GM12864 (cell line): ENCODE data around the gene PKHD1.

Source experiments
- DNase-seq: peaks from one replicate; pipeline ENCODE4 v3.0.0-alpha.2; 2011; ENCODE audit warnings: low read depth
- H3K4me3 ChIP-seq: 2 replicates; pipeline ENCODE4 v1.5.1; 2011; ENCODE audit warnings: mild to moderate bottlenecking, low read depth, low read length, control low read depth
- CTCF ChIP-seq: IDR thresholded peaks from 2 replicates; pipeline ENCODE4 v1.5.1; 2011; ENCODE audit warnings: low read depth, mild to moderate bottlenecking, moderate library complexity, low read length, control low read depth, inconsistent platforms; ENCODE audit errors: missing control alignments

Gene PKHD1

GRCh38 chr6:51711876-51712275 is 375.5 kb downstream of the PKHD1 start:
- no peak for DNase-seq
- H3K4me3 ChIP-seq, result no peak overlapping the region
- no peak for TF ChIP-seq CTCF

- H3K4me3 ChIP-seq, result no peak overlapping the region
- no peak for TF ChIP-seq CTCF
- DNase-seq, result no peak
Observed at GRCh38 chr6:51706086-51706485, 381.3 kb downstream of the PKHD1 start.

- TF ChIP-seq CTCF, result no peak
- no peak for DNase-seq
- no peak overlapping the region for H3K4me3 ChIP-seq
Observed at GRCh38 chr6:51704932-51705540, 382.4 kb downstream of the PKHD1 start.

GRCh38 chr6:51702851-51703250 is 384.6 kb downstream of the PKHD1 start:
- no peak for TF ChIP-seq CTCF
- DNase-seq, result no peak
- H3K4me3 ChIP-seq, result no peak overlapping the region

GRCh38 chr6:51684603-51685002 is 402.8 kb downstream of the PKHD1 start:
- no peak for DNase-seq
- no peak for TF ChIP-seq CTCF
- no peak overlapping the region for H3K4me3 ChIP-seq

- H3K4me3 ChIP-seq, result no peak overlapping the region
- no peak for DNase-seq
- TF ChIP-seq CTCF, result peak; percentile 10
Observed at GRCh38 chr6:51684038-51684437, 403.4 kb downstream of the PKHD1 start.

- peak; percentile 5 for DNase-seq
- TF ChIP-seq CTCF, result no peak
Observed at GRCh38 chr6:51678905-51679620, 408.4 kb downstream of the PKHD1 start.

More at GRCh38 chr6:51678905-51679620, 408.4 kb downstream of the PKHD1 start:
- no peak overlapping the region for H3K4me3 ChIP-seq
